ENCODE results near the gene MKX. TPM values are rescaled to one million over a fixed set of nuclear protein-coding genes. Genes with fewer than 3 reads are reported as not detected.

Gene MKX
- total RNA-seq, 2 donors from 2014 or later, result 2.7 to 8.4 TPM

- Histone ChIP-seq H3K27ac (peak overlapping the region; percentile 95 to 99), H3K4me3 (peak overlapping the region; percentile 95), H3K27me3 (replicated peaks; ENCODE audit: insufficient read depth) (no peaks in the 10 kb centered on the region), H3K4me1 (ENCODE audit: control insufficient read depth in 1 of 2, low read depth in 2 of 2) (peaks cover 2 to 37% of the 10 kb centered on the region in 2 donors), H3K9me3 (no peaks in the 10 kb centered on the region), H3K36me3 (no peaks in the 10 kb centered on the region)
- ATAC-seq (ENCODE audit: insufficient number of reproducible peaks, low FRiP score, low read depth) (no peak), DNase-seq (ENCODE audit: low spot score) (no peak)
- no peak for TF ChIP-seq CTCF (IDR thresholded peaks at IDR 0.05)
Observed at GRCh38 chr10:27744802-27745731, 552 bp downstream of the MKX start.

GRCh38 chr10:27743877-27744801 is 1.5 kb downstream of the MKX start:
- TF ChIP-seq CTCF (IDR thresholded peaks at IDR 0.05), result no peak
- Histone ChIP-seq H3K27me3 (replicated peaks; ENCODE audit: insufficient read depth) (no peaks in the 10 kb centered on the region), H3K36me3 (no peaks in the 10 kb centered on the region), H3K4me1 (ENCODE audit: control insufficient read depth in 1 of 2, low read depth in 2 of 2) (peaks cover 2 to 37% of the 10 kb centered on the region in 2 donors), H3K27ac (peak overlapping the region; percentile 95 to 99), H3K9me3 (no peaks in the 10 kb centered on the region), H3K4me3 (peak overlapping the region; percentile 95)
- DNase-seq (ENCODE audit: low spot score), result no peak
- ATAC-seq (ENCODE audit: insufficient number of reproducible peaks, low FRiP score, low read depth), result no peak

- Histone ChIP-seq H3K4me1 (ENCODE audit: control insufficient read depth in 1 of 2, low read depth in 2 of 2) (peaks cover 2 to 37% of the 10 kb centered on the region in 2 donors), H3K27me3 (replicated peaks; ENCODE audit: insufficient read depth) (no peaks in the 10 kb centered on the region)
- no peak for TF ChIP-seq CTCF (IDR thresholded peaks at IDR 0.05)
Observed at GRCh38 chr10:27743012-27743876, 2.4 kb downstream of the MKX start.

GRCh38 chr10:27742195-27743011 is 3.2 kb downstream of the MKX start:
- Histone ChIP-seq H3K9me3 (no peaks in the 10 kb centered on the region), H3K36me3 (no peaks in the 10 kb centered on the region), H3K27ac (peak overlapping the region; percentile 95 to 99), H3K27me3 (replicated peaks; ENCODE audit: insufficient read depth) (no peaks in the 10 kb centered on the region), H3K4me1 (ENCODE audit: control insufficient read depth in 1 of 2, low read depth in 2 of 2) (peaks cover 2 to 37% of the 10 kb centered on the region in 2 donors), H3K4me3 (peak overlapping the region; percentile 95)
- DNase-seq (ENCODE audit: low spot score) (no peak), ATAC-seq (ENCODE audit: insufficient number of reproducible peaks, low FRiP score, low read depth) (peak; percentile 64)
- TF ChIP-seq CTCF (IDR thresholded peaks at IDR 0.05), result peak; percentile 86

More at GRCh38 chr10:27743012-27743876, 2.4 kb downstream of the MKX start:
- H3K9me3 ChIP-seq, result no peaks in the 10 kb centered on the region
- H3K36me3 ChIP-seq, result no peaks in the 10 kb centered on the region
- ATAC-seq (ENCODE audit: insufficient number of reproducible peaks, low FRiP score, low read depth), result no peak
- H3K27ac ChIP-seq, result peak overlapping the region; percentile 95 to 99
- no peak for DNase-seq (ENCODE audit: low spot score)
- peak overlapping the region; percentile 95 for H3K4me3 ChIP-seq

Data from thoracic aorta (tissue), 2 donors.